ENCODE results near the gene PDE2A.
"Not testable (repeated sequence)": the region's sequence is repeated elsewhere in the genome, so short reads cannot be mapped to it uniquely, and the experiment has no call there.

Gene PDE2A

GRCh38 chr11:72575533-72576242 is 98.5 kb downstream of the PDE2A start:
- DNase-seq (ENCODE audit: low spot score), result no peak

GRCh38 chr11:72574548-72575460 is 99.4 kb downstream of the PDE2A start:
- no peak for DNase-seq (ENCODE audit: low spot score)

- no peak for DNase-seq (ENCODE audit: low spot score)
Observed at GRCh38 chr11:72573855-72574445, 100.3 kb downstream of the PDE2A start.

GRCh38 chr11:72573072-72573854 is 101.0 kb downstream of the PDE2A start:
- DNase-seq (ENCODE audit: low spot score), result peak; percentile 52

DNA sequence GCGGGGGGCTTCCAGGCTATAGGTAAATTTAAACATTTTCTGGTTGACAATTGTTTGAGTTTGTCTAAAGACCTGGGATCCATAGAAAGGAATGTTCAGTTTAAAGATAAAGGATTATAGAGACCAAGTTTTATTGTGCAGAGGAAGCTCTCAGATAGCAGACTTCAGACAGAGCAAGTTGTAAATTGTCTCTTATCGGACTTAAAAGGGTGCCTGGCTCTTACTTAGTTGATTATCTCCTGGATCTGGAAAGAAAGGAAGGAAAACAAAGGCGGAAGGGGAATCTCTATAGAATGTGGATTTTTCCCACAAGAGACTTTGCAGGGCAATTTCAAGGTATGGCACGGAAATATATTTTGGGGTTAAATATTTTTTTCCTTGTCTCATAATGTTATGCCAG is 101.7 kb downstream of the PDE2A start:
- not testable (repeated sequence) for DNase-seq (ENCODE audit: low spot score)

DNA sequence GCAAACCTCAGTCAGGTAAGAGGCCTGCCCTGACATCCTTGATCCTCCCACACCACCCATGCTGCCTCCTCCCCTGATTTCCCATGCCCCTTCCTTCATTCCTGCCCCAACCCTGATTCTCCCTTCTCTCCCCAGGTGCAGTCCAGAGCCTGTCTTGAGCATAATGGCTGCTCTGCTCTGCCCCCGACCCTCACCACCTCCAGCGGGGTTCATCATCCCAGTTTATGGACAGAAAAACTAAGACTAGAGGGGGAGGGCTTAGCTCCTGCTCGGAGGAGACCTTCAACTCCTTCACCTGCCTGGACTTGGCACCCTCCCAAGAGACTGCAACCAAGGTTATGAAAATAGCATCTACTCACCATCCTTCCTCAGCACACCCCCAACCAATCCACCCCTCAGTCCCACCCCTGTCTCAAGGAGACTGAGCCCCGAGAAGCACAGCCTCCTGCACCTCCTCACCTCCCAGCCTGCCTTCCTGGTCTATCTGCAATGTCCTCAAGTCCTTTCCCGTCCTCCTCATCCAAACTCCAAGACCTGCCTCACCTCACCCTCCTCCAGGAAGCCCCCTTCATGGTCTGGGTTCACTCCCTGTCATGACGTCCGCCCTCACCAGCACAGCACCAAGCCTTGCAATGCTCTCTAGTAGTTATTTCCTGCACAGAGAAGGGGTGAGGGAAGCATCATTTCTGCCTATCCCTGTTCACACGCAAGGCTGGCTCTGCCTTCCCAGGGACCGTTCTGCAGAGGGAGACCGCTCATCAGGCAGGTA is 103.1 kb downstream of the PDE2A start:
- DNase-seq (ENCODE audit: low spot score), result no peak

DNA sequence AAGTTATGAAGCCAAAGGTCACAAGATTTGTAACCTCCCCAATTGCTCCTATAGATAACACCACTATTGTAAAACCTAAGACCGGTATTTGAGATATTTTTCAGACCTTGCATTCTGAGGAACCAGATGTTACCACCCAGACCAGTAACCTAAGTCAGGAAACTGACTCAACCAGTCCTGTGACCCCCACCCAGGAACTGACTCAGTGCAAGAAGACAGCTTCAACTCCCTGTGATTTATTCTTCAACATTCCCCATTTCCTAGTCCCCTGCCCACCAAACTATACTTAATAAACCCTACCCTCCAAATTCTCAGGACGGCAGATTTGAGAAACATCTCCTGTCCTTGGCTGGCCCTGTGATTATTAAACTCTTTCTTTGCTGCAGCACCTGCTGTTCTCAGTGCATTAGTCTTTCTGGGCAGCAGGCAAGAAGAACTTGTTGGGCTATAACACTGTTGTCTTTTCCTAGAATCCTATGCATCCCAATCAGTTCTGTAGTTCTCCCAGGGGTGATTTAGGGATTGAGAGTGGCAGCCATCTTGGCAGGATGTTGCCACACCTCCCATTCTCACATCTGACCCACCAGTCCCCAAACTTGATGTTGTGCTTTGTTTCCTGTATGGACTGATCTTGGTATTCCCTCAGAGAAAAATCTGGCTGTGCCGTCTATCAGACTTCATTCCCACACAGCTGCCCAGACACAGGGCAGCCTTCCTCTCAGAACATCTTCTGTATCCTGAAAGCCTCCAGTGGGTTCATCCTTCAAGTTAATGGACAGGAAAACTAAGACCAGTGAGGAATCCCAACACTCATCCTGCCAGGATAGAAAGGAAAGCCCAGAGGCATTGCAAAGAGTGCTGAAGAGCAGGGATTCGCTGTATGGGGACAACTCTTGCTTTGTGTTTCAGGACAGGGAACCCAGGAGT is 104.0 kb downstream of the PDE2A start:
- no peak for DNase-seq (ENCODE audit: low spot score)

GRCh38 chr11:72568861-72569260 is 105.4 kb downstream of the PDE2A start:
- DNase-seq (ENCODE audit: low spot score), result no peak

- no peak for DNase-seq (ENCODE audit: low spot score)
Observed at GRCh38 chr11:72562431-72562830, 111.8 kb downstream of the PDE2A start.

GRCh38 chr11:72561856-72562255 is 112.4 kb downstream of the PDE2A start:
- no peak for DNase-seq (ENCODE audit: low spot score)

GRCh38 chr11:72560864-72561263 is 113.4 kb downstream of the PDE2A start:
- not testable (repeated sequence) for DNase-seq (ENCODE audit: low spot score)

DNA sequence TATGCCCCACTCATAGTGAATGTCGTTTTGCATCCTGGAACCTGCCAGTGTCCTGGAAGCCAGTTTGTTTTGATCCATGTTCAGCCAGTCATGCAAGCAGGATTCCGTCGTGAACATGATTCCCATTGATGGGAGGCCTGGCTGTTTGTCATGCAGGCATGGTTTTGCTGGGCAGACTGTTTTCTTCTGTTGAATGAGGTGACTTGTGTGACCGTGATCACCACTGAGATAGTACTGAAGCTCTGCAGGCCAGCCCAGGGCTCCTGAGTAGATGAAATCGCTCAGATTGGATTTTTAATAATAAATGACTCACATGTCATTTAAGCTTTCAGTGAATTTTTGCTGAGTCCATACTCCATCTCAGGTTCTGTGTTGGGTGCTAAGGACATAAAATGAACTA is 117.8 kb downstream of the PDE2A start:
- no peak for DNase-seq (ENCODE audit: low spot score)

DNA sequence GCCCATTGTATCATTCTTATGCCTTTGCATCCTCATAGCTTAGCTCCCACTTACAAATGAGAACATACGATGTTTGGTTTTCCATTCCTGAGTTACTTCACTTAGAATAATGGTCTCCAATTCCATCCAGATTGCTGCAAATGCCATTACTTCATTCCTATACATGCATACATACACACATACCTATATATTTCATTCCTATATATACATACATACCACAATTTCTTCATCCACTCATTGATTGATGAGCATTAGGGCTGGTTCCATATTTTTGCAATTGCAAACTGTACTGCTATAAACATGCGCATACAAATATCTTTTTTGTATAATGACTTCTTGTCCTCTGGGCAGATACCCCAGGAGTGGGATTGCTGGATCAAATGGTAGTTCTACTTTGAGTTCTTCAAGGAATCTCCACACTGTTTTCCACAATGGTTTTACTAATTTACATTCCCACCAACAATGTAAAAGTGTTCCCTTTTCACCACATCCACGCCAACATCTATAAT is 119.2 kb downstream of the PDE2A start:
- DNase-seq (ENCODE audit: low spot score), result not testable (repeated sequence)

DNA sequence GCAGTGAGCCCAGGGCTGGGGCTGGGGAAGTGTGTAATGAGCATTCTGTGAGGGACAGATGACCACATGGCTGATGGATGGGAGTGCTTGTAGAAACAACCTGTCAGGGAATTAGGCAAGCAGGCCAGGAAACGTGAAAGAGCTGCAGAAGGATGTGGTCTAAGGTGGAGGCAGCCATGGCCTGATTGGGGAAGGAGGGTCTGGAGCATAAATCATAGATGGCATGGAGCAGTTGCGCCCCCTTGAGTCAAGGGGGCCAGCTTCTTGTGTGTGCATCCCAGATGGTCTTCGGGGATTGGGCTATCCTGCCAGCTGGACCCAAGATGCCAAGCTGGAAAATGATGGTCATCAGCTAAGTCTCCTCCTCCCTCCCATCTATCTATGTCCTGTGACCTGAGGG is 120.5 kb downstream of the PDE2A start:
- DNase-seq (ENCODE audit: low spot score), result peak; percentile 44

- DNase-seq (ENCODE audit: low spot score), result no peak
Observed at GRCh38 chr11:72552399-72552910, 121.8 kb downstream of the PDE2A start.

- no peak for DNase-seq (ENCODE audit: low spot score)
Observed at GRCh38 chr11:72551571-72551970, 122.7 kb downstream of the PDE2A start.

DNA sequence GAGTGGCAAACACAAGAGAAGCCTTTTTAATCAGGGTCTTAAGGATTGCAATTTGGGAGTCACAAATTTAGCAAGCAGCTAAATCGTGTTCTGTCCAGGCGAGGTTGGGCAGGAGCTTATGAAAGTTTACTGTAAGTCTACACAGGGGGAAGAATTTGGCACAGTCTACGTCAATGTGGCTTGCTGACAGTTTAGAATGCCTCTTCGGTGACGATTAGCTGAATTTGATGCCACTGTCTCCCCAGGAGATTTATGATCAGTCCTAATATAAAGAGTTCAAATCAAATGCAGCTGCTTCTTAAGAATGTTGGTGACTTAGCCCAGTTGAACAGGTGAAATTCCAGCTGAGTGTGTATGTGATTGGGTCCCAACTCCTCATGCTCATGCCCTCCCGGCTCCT is 125.8 kb downstream of the PDE2A start:
- no peak for DNase-seq (ENCODE audit: low spot score)

DNA sequence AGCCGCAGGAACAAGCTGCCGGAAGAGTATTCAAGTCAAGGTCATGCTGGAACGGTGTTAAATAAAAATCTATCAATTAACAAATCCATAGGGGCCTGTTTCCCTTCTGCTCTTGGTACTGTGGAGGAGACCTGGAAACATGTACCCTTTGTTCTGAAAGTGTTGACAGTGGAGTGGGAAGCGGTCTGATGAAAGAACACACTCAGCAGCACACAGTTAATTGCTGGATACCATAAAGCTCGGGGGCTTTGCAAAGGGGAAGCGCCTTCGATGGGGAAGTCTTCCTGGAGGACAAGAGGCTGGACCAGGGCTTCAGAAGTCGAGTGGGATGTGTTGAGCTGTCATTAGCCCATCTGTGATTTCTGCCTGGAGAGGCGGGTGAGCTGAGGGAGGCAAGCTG is 127.4 kb downstream of the PDE2A start:
- no peak for DNase-seq (ENCODE audit: low spot score)

DNA sequence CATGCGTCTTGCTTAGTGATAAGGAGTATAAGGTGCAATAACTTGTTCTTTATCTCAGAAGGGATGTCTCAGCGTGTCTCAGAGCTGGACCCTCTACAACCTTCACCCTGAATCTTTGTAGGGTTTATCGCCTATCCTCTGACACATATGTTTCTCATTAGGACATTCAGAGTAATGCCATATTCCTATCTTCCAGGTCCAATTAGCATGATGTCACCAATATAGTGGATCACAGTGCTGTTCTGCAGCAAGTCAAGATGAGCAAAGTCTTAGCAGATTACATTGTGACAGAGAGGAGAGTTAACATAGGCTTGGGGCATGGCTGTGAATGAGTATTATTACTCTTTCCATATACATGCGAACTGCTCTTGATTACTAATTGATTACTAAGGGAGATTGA is 129.6 kb downstream of the PDE2A start:
- no peak for DNase-seq (ENCODE audit: low spot score)
